Neural cell (in vitro differentiated cells): ENCODE data around the gene C2orf68. TPM values are rescaled to one million over a fixed set of nuclear protein-coding genes. Genes with fewer than 3 reads are reported as not detected.
"Not testable (repeated sequence)": the region's sequence is repeated elsewhere in the genome, so short reads cannot be mapped to it uniquely, and the experiment has no call there.

Experiments
- H2AFZ ChIP-seq: fragments of 200-600, 300-800 bp; sonication (generic), shearing (Covaris generic); 2 replicates; pipeline ENCODE4 v1.6.0; 2014; ENCODE audit warnings: low read depth, mild to moderate bottlenecking, antibody characterized with exemption, low read length, moderate library complexity
- H3F3A ChIP-seq: fragments of 200-600 bp; shearing (Covaris generic); 2 replicates; pipeline ENCODE4 v1.6.1; 2016; ENCODE audit warnings: mild to moderate bottlenecking, moderate library complexity, mixed read lengths, antibody characterized with exemption, low read length; ENCODE audit not compliant: insufficient read depth, poor library complexity, severe bottlenecking
- H3K27ac ChIP-seq: fragments of 200-600, 300-800 bp; sonication (generic), shearing (Covaris generic); 2 replicates; pipeline ENCODE4 v1.5.1; 2014; ENCODE audit warnings: mild to moderate bottlenecking, low read length, moderate library complexity
- H3K27me3 ChIP-seq: fragments of 300-800, 200-600 bp; sonication (generic), shearing (Covaris generic); 2 replicates; pipeline ENCODE4 v1.6.0; 2014; ENCODE audit warnings: mild to moderate bottlenecking, low read depth, low read length, moderate library complexity; ENCODE audit not compliant: insufficient read depth
- H3K36me3 ChIP-seq: fragments of 300-800, 200-600 bp; sonication (generic), shearing (Covaris generic); 2 replicates; pipeline ENCODE4 v1.5.1; 2014; ENCODE audit warnings: mild to moderate bottlenecking, antibody characterized with exemption, low read length, moderate library complexity; ENCODE audit not compliant: insufficient read depth
- H3K4me2 ChIP-seq: fragments of 300-800, 200-600 bp; sonication (generic), shearing (Covaris generic); 2 replicates; pipeline ENCODE4 v1.6.0; 2014; ENCODE audit warnings: mild to moderate bottlenecking, low read length
- H3K4me3 ChIP-seq: fragments of 300-800, 200-600 bp; sonication (generic), shearing (Covaris generic); 2 replicates; pipeline ENCODE4 v1.5.1; 2014; ENCODE audit warnings: mild to moderate bottlenecking, low read length, moderate library complexity
- H3K79me2 ChIP-seq: fragments of 200-600 bp; shearing (Covaris generic); replicated peaks from 2 replicates; pipeline ENCODE4 v1.6.0; 2014; ENCODE audit warnings: mild to moderate bottlenecking, low read length, moderate library complexity; ENCODE audit not compliant: insufficient read depth
- H3K9ac ChIP-seq: fragments of 300-800, 200-600 bp; sonication (generic), shearing (Covaris generic); 2 replicates; pipeline ENCODE4 v1.6.1; 2016; ENCODE audit warnings: mild to moderate bottlenecking, low read length, mixed read lengths
- H3K9me2 ChIP-seq: fragments of 200-600 bp; shearing (Covaris generic); 2 replicates; pipeline ENCODE4 v1.6.1; 2016; ENCODE audit warnings: mild to moderate bottlenecking, low read length, mixed read lengths; ENCODE audit not compliant: insufficient read depth
- H3K9me3 ChIP-seq: fragments of 200-600, 300-800 bp; sonication (generic), shearing (Covaris generic); 2 replicates; pipeline ENCODE4 v1.6.1; 2016; ENCODE audit warnings: mild to moderate bottlenecking, mixed run types, low read length, moderate library complexity, mixed read lengths
- H4K20me1 ChIP-seq: fragments of 200-600 bp; shearing (Covaris generic); 2 replicates; pipeline ENCODE4 v1.6.1; 2016; ENCODE audit warnings: mild to moderate bottlenecking, mixed run types; ENCODE audit not compliant: insufficient read depth
- EP300 ChIP-seq: fragments of 450-650 bp; conservative IDR thresholded peaks from 2 replicates; pipeline ENCODE4 v1.6.1; 2014; ENCODE audit warnings: antibody characterized with exemption, mild to moderate bottlenecking, moderate library complexity; ENCODE audit not compliant: poor library complexity, severe bottlenecking
- EZH2 ChIP-seq: fragments of 200-600, 300-800 bp; shearing (Covaris generic), sonication (generic); IDR thresholded peaks from 2 replicates; pipeline ENCODE4 v1.6.1; 2014; ENCODE audit warnings: antibody characterized with exemption, low read length, borderline replicate concordance, mild to moderate bottlenecking; ENCODE audit not compliant: insufficient read depth, poor library complexity, severe bottlenecking
- MXI1 ChIP-seq: fragments of 450-650 bp; conservative IDR thresholded peaks from 2 replicates; pipeline ENCODE4 v1.6.1; 2014; ENCODE audit warnings: antibody characterized with exemption, mild to moderate bottlenecking; ENCODE audit not compliant: poor library complexity, severe bottlenecking
- POLR2AphosphoS5 ChIP-seq: IDR thresholded peaks from 2 replicates; pipeline ENCODE4 v1.6.1; 2012
- RAD21 ChIP-seq: fragments of 450-650 bp; conservative IDR thresholded peaks from 2 replicates; pipeline ENCODE4 v1.6.1; 2014; ENCODE audit warnings: antibody characterized with exemption, mild to moderate bottlenecking, moderate library complexity
- SMC3 ChIP-seq: fragments of 450-650 bp; conservative IDR thresholded peaks from 2 replicates; pipeline ENCODE4 v1.6.1; 2014; ENCODE audit warnings: antibody characterized with exemption, mild to moderate bottlenecking, moderate library complexity; ENCODE audit not compliant: poor library complexity
- TAF1 ChIP-seq: IDR thresholded peaks from 2 replicates; pipeline ENCODE4 v1.6.1; 2012; ENCODE audit warnings: low read depth
- polyA plus RNA-seq: library from polyadenylated mRNA; depleted of rRNA; stranded (reverse); fragments of >200 nt; gene quantifications from 2 replicates; pipeline ENCODE4 v1.2.3, GENCODE V29; 2014
- TF ChIP-seq, protein P1 (sequence below): IDR thresholded peaks from 2 replicates; pipeline ENCODE4 v1.6.1; 2012; ENCODE audit warnings: borderline replicate concordance
- TF ChIP-seq, protein P2 (sequence below): fragments of 450-650 bp; IDR thresholded peaks from 2 replicates; pipeline ENCODE4 v1.5.1; 2014; ENCODE audit warnings: antibody characterized with exemption, mild to moderate bottlenecking, moderate library complexity; ENCODE audit not compliant: poor library complexity, severe bottlenecking

C2orf68 gene
- polyA plus RNA-seq, 1 donor from 2014 or later, result 28.0 TPM

DNA sequence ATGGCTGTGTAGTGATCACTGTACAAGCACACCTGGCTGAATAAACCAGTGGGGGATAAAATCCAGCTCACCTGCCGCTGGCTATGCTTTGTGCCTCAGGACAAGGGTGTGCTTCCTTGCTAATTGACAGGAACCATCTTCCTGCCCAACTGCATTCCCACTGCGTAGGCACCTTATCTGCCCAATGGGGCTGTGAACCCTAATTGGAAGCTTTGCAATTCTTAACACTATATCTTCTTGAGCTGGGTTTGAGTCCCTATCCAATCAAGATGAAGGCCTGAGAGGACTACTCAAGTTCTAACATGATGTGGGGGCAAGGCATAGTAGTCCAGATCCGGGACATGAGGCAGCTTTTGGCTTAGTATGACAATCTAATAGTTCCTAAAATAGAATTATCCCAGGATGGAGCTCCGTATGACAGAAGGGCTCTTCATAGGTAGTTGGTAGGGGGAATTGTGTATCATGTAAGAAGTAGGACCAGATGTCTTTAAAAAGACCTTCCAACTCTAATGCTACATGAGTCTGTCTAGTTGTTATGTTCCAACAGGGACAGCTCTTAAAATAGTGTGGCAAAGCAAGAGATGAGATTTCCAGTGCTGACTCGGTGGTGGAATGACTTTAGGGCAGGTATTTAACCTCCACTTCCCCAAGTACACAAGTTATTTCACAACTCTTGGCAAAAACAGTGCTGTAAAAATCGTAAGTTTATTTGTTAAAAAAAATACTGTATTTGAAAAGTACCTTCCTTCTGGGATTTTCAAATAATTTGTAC is 7.1 kb downstream of the C2orf68 start:
- Histone ChIP-seq H3K4me3 (no peak overlapping the region), H3K9me2 (no peaks in the 10 kb centered on the region), H2AFZ (no peak overlapping the region), H3K79me2 (no peaks in the 10 kb centered on the region), H3F3A (no peaks in the 10 kb centered on the region), H3K4me2 (no peak overlapping the region), H3K36me3 (peaks cover 7% of the 10 kb centered on the region), H3K27ac (no peak overlapping the region), H3K9ac (no peak overlapping the region), H3K27me3 (no peaks in the 10 kb centered on the region), H3K9me3 (no peaks in the 10 kb centered on the region), H4K20me1 (no peaks in the 10 kb centered on the region)
- no peak for TF ChIP-seq SMC3

DNA sequence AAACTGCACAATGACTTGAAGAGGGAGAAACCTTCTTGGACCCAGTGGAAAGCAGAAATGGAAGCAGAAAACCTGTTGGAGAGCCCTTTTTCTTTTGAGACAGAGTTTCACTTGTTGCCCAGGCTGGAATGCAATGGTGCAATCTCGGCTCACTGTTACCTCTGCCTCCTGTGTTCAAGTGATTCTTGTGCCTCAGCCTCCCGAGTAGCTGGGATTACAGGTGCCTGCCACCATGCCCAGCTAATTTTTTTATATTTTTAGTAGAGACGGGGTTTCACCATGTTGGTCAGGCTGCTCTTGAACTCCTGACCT is 7.8 kb downstream of the C2orf68 start:
- not testable (repeated sequence) for H3K79me2 ChIP-seq, H4K20me1 ChIP-seq, H3K27ac ChIP-seq, H3K9ac ChIP-seq, H3K9me2 ChIP-seq, H3K27me3 ChIP-seq, H3K36me3 ChIP-seq, H3K4me2 ChIP-seq, H3K9me3 ChIP-seq, H2AFZ ChIP-seq, H3F3A ChIP-seq
- H3K4me3 ChIP-seq, result peak overlapping the region; percentile 77

DNA sequence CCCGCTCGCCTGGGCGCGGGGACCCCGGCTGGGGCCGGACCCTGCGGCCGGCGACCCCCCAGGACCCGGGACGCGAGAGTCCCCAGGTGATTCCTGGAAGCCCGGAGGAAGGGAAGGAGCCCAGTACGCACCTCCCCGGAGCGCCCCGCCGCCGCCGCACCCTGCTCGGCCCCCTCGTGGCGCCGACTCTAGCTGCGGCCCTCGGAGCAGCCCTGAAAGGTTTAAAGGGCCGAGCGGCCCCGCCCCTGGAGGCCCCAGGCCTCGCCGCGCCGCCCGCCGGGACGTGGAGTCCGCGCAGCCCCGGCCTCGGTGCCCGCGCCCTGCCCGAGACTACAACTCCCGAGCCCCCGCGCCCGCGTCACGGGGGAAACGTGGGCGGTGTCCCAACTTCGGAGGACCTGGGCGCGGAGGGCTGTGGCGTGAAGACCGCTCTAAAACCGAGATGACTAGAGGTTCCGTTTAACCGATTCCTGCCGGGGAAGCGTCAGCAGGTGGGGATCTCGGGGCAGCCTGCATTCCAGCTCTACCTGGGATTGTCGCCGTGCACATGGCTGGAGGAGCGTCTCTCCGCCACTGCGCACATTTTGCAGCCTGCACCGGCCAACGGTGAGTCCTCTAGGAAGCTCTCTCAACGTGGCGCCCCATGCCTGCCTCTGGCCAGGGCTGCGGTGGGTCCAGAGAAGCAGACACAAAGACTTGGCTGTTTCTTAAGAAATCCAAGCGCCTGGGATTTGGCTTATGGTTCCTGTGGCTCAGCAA is 9.2 kb downstream of the C2orf68 start, which contains the start of gene TMEM150A:
Gene TMEM150A, minus strand, starts transcription at position 223 of the 759 bp plus-strand sequence. CDS start 750 bp downstream, outside the sequence.
- TF ChIP-seq POLR2AphosphoS5 (no peak), RAD21 (no peak), MXI1 (peak; percentile 97), EZH2 (no peak), EP300 (peak; percentile 24), TAF1 (no peak), SMC3 (peak; percentile 23)
- TF ChIP-seq, protein P1, sequence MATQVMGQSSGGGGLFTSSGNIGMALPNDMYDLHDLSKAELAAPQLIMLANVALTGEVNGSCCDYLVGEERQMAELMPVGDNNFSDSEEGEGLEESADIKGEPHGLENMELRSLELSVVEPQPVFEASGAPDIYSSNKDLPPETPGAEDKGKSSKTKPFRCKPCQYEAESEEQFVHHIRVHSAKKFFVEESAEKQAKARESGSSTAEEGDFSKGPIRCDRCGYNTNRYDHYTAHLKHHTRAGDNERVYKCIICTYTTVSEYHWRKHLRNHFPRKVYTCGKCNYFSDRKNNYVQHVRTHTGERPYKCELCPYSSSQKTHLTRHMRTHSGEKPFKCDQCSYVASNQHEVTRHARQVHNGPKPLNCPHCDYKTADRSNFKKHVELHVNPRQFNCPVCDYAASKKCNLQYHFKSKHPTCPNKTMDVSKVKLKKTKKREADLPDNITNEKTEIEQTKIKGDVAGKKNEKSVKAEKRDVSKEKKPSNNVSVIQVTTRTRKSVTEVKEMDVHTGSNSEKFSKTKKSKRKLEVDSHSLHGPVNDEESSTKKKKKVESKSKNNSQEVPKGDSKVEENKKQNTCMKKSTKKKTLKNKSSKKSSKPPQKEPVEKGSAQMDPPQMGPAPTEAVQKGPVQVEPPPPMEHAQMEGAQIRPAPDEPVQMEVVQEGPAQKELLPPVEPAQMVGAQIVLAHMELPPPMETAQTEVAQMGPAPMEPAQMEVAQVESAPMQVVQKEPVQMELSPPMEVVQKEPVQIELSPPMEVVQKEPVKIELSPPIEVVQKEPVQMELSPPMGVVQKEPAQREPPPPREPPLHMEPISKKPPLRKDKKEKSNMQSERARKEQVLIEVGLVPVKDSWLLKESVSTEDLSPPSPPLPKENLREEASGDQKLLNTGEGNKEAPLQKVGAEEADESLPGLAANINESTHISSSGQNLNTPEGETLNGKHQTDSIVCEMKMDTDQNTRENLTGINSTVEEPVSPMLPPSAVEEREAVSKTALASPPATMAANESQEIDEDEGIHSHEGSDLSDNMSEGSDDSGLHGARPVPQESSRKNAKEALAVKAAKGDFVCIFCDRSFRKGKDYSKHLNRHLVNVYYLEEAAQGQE, result peak; percentile 40
- TF ChIP-seq, protein P2, sequence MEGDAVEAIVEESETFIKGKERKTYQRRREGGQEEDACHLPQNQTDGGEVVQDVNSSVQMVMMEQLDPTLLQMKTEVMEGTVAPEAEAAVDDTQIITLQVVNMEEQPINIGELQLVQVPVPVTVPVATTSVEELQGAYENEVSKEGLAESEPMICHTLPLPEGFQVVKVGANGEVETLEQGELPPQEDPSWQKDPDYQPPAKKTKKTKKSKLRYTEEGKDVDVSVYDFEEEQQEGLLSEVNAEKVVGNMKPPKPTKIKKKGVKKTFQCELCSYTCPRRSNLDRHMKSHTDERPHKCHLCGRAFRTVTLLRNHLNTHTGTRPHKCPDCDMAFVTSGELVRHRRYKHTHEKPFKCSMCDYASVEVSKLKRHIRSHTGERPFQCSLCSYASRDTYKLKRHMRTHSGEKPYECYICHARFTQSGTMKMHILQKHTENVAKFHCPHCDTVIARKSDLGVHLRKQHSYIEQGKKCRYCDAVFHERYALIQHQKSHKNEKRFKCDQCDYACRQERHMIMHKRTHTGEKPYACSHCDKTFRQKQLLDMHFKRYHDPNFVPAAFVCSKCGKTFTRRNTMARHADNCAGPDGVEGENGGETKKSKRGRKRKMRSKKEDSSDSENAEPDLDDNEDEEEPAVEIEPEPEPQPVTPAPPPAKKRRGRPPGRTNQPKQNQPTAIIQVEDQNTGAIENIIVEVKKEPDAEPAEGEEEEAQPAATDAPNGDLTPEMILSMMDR, result peak; percentile 33
- H3K27me3 ChIP-seq, result no peaks in the 10 kb centered on the region
- H3K9me2 ChIP-seq, result no peaks in the 10 kb centered on the region
- peak within 1 kb of the TSS; percentile 59 for H3K9ac ChIP-seq
- H3K4me2 ChIP-seq, result peak within 1 kb of the TSS; percentile 91
- H2AFZ ChIP-seq, result peak within 1 kb of the TSS; percentile 15
- no peaks in the 10 kb centered on the region for H4K20me1 ChIP-seq
- no peaks in the 10 kb centered on the region for H3K36me3 ChIP-seq
- peak within 1 kb of the TSS; percentile 28 for H3K27ac ChIP-seq
- H3K9me3 ChIP-seq, result no peaks in the 10 kb centered on the region
- no peaks in the 10 kb centered on the region for H3F3A ChIP-seq
- H3K4me3 ChIP-seq, result peak within 1 kb of the TSS; percentile 77
- H3K79me2 ChIP-seq, result no peaks in the 10 kb centered on the region
